Uterus (tissue), 2 donors: ENCODE results near the gene HEPACAM2.

Experiments
- CTCF ChIP-seq, 4 experiments: fragments of 200-600 bp in 2 of 4; fragments of 450-650 bp in 2 of 4; sonication (generic) in 2 of 4; IDR thresholded peaks; one replicate each; pipeline ENCODE4 v1.5.1; 2016 to 2019; ENCODE audit warnings: antibody characterized with exemption in 4 of 4, mild to moderate bottlenecking in 2 of 4, moderate library complexity in 1 of 4
- POLR2A ChIP-seq, 2 donors: fragments of 450-650 bp; IDR thresholded peaks; one replicate each; pipeline ENCODE4 v1.6.1; 2016; ENCODE audit warnings: antibody characterized with exemption in 2 of 2, mild to moderate bottlenecking in 1 of 2, moderate library complexity in 1 of 2

- TF ChIP-seq CTCF (IDR thresholded peaks at IDR 0.05) (no peak), POLR2A (IDR thresholded peaks at IDR 0.05) (no peak)
Observed at GRCh38 chr7:93175219-93175618, 51.0 kb downstream of the HEPACAM2 start.
